ENCODE results near the gene IFTAP. TPM values are rescaled to one million over a fixed set of nuclear protein-coding genes. Genes with fewer than 3 reads are reported as not detected.

IFTAP gene
- total RNA-seq, 1 experiment from 2014 or later, result 13.8 TPM

- no peak overlapping the region for H2AFZ ChIP-seq (ENCODE audit: low read depth, low read length, poor library complexity, severe bottlenecking)
- H3K79me2 ChIP-seq (ENCODE audit: insufficient read depth, low read length), result no peaks in the 10 kb centered on the region
- H3K27ac ChIP-seq (ENCODE audit: low read depth, low read length), result no peak overlapping the region
- H3K27me3 ChIP-seq (ENCODE audit: insufficient read depth, low read length), result peaks cover 18% of the 10 kb centered on the region; the same call in 1 of the 2 replicates
- H3K4me2 ChIP-seq (ENCODE audit: low read length), result no peak overlapping the region
- no peaks in the 10 kb centered on the region for H3K36me3 ChIP-seq (ENCODE audit: control insufficient read depth in 1 of 2, insufficient read depth in 2 of 2, low read length in 2 of 2)
- DNase-seq (ENCODE audit: low read depth, low spot score) (no peak), ATAC-seq (peak; percentile 39)
- TF ChIP-seq, protein P1, sequence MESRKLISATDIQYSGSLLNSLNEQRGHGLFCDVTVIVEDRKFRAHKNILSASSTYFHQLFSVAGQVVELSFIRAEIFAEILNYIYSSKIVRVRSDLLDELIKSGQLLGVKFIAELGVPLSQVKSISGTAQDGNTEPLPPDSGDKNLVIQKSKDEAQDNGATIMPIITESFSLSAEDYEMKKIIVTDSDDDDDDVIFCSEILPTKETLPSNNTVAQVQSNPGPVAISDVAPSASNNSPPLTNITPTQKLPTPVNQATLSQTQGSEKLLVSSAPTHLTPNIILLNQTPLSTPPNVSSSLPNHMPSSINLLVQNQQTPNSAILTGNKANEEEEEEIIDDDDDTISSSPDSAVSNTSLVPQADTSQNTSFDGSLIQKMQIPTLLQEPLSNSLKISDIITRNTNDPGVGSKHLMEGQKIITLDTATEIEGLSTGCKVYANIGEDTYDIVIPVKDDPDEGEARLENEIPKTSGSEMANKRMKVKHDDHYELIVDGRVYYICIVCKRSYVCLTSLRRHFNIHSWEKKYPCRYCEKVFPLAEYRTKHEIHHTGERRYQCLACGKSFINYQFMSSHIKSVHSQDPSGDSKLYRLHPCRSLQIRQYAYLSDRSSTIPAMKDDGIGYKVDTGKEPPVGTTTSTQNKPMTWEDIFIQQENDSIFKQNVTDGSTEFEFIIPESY (IDR thresholded peaks at IDR 0.05; ENCODE audit: extremely low read depth, insufficient replicate concordance, low read length), result no peak
- TF ChIP-seq SRF (IDR thresholded peaks at IDR 0.05; ENCODE audit: low read depth), result no peak
- no peak for TF ChIP-seq RAD21 (IDR thresholded peaks at IDR 0.05; ENCODE audit: low read depth)
- no peak for TF ChIP-seq JUND (IDR thresholded peaks at IDR 0.05)
- TF ChIP-seq, protein P2, sequence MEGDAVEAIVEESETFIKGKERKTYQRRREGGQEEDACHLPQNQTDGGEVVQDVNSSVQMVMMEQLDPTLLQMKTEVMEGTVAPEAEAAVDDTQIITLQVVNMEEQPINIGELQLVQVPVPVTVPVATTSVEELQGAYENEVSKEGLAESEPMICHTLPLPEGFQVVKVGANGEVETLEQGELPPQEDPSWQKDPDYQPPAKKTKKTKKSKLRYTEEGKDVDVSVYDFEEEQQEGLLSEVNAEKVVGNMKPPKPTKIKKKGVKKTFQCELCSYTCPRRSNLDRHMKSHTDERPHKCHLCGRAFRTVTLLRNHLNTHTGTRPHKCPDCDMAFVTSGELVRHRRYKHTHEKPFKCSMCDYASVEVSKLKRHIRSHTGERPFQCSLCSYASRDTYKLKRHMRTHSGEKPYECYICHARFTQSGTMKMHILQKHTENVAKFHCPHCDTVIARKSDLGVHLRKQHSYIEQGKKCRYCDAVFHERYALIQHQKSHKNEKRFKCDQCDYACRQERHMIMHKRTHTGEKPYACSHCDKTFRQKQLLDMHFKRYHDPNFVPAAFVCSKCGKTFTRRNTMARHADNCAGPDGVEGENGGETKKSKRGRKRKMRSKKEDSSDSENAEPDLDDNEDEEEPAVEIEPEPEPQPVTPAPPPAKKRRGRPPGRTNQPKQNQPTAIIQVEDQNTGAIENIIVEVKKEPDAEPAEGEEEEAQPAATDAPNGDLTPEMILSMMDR (IDR thresholded peaks at IDR 0.05 in 2 of 3, conservative IDR thresholded peaks at IDR 0.05 in 1 of 3; ENCODE audit: borderline replicate concordance in 1 of 3, insufficient read depth in 1 of 3, low read depth in 2 of 3, low read length in 2 of 3), result no peak
- no peak for TF ChIP-seq ZNF274 (IDR thresholded peaks at IDR 0.05; ENCODE audit: low read depth, low read length)
- TF ChIP-seq, protein P3, sequence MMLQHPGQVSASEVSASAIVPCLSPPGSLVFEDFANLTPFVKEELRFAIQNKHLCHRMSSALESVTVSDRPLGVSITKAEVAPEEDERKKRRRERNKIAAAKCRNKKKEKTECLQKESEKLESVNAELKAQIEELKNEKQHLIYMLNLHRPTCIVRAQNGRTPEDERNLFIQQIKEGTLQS (IDR thresholded peaks at IDR 0.05), result no peak
- no peak for TF ChIP-seq CEBPB (IDR thresholded peaks at IDR 0.05; ENCODE audit: low read depth)
- TF ChIP-seq EZH2phosphoT487 (IDR thresholded peaks at IDR 0.05; ENCODE audit: borderline replicate concordance), result no peak
- TF ChIP-seq EGR1 (IDR thresholded peaks at IDR 0.05; ENCODE audit: low read depth), result no peak
- TF ChIP-seq EZH2 (IDR thresholded peaks at IDR 0.05), result no peak
- no peak for TF ChIP-seq TCF7L2 (IDR thresholded peaks at IDR 0.05; ENCODE audit: borderline replicate concordance, extremely low read depth, insufficient read depth, insufficient read length)
- no peak for TF ChIP-seq POLR2AphosphoS5 (IDR thresholded peaks at IDR 0.05; ENCODE audit: low read depth, low read length)
- no peak for TF ChIP-seq FOSL1 (IDR thresholded peaks at IDR 0.05; ENCODE audit: low read depth)
- TF ChIP-seq POLR2A (IDR thresholded peaks at IDR 0.05; ENCODE audit: borderline replicate concordance, extremely low read depth, insufficient read depth, insufficient read length), result no peak
- TF ChIP-seq ZFX (IDR thresholded peaks at IDR 0.05), result no peak
- TF ChIP-seq, protein P4, sequence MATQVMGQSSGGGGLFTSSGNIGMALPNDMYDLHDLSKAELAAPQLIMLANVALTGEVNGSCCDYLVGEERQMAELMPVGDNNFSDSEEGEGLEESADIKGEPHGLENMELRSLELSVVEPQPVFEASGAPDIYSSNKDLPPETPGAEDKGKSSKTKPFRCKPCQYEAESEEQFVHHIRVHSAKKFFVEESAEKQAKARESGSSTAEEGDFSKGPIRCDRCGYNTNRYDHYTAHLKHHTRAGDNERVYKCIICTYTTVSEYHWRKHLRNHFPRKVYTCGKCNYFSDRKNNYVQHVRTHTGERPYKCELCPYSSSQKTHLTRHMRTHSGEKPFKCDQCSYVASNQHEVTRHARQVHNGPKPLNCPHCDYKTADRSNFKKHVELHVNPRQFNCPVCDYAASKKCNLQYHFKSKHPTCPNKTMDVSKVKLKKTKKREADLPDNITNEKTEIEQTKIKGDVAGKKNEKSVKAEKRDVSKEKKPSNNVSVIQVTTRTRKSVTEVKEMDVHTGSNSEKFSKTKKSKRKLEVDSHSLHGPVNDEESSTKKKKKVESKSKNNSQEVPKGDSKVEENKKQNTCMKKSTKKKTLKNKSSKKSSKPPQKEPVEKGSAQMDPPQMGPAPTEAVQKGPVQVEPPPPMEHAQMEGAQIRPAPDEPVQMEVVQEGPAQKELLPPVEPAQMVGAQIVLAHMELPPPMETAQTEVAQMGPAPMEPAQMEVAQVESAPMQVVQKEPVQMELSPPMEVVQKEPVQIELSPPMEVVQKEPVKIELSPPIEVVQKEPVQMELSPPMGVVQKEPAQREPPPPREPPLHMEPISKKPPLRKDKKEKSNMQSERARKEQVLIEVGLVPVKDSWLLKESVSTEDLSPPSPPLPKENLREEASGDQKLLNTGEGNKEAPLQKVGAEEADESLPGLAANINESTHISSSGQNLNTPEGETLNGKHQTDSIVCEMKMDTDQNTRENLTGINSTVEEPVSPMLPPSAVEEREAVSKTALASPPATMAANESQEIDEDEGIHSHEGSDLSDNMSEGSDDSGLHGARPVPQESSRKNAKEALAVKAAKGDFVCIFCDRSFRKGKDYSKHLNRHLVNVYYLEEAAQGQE (IDR thresholded peaks at IDR 0.05; ENCODE audit: low read depth), result no peak
- TF ChIP-seq YY1 (IDR thresholded peaks at IDR 0.05; ENCODE audit: extremely low read depth, insufficient replicate concordance, low read depth, low read length), result no peak
- no peaks in the 10 kb centered on the region for H3K9me2 ChIP-seq (ENCODE audit: insufficient read depth)
- H3K4me3 ChIP-seq (replicated peaks in 1 of 2; ENCODE audit: low read depth in 1 of 2, low read length in 2 of 2), result no peak overlapping the region
- H3K9ac ChIP-seq (ENCODE audit: low read length), result no peak overlapping the region
- ChIA-PET POLR2A (interaction anchor here (1.3 kb wide), 1 partner anchor 43 kb away, joined by 4 read pairs; no protein-coding TSS in a partner anchor), RAD21 (ENCODE audit: low non-redundant PET in 1 of 2, low total read pairs in 2 of 2, uncharacterized antibody in 2 of 2, unreplicated experiment in 2 of 2) (interaction anchor here (1.3 to 2.1 kb wide), 2 partner anchors 44 kb away, joined by 5 to 10 read pairs; no protein-coding TSS in a partner anchor), CTCF (interaction anchor here (0.7 to 6.4 kb wide), 10 partner anchors 8 to 139 kb away, joined by 3 to 135 read pairs (median 6); no protein-coding TSS in a partner anchor)
- H4K20me1 ChIP-seq (ENCODE audit: insufficient read depth), result no peaks in the 10 kb centered on the region
- intact Hi-C loops (cut with micrococcal nuclease), result no loop called here
- no peaks in the 10 kb centered on the region for H3K4me1 ChIP-seq (ENCODE audit: control insufficient read depth in 1 of 2, insufficient read depth in 2 of 2, low read length in 2 of 2)
- BruUV-seq (replicated peaks), result no TSS peak
- H3K9me3 ChIP-seq (ENCODE audit: control insufficient read depth in 1 of 2, insufficient read depth in 1 of 2, low read depth in 1 of 2, low read length in 2 of 2), result no peaks in the 10 kb centered on the region
Observed at GRCh38 chr11:36703055-36703404, 108.7 kb downstream of the IFTAP start.
